NT2/D1 (cell line): Measurements from ENCODE around the gene MAGI2.

Experiments
- DNase-seq: peaks from one replicate; pipeline ENCODE4 v3.0.0-alpha.2; 2011; ENCODE audit warnings: low read depth, low spot score
- H3K27me3 ChIP-seq: 2 replicates; pipeline ENCODE4 v1.6.0; 2011; ENCODE audit warnings: mild to moderate bottlenecking; ENCODE audit not compliant: insufficient read length, insufficient read depth
- H3K36me3 ChIP-seq: 2 replicates; pipeline ENCODE4 v1.6.1; 2011; ENCODE audit warnings: mild to moderate bottlenecking, low read length, mixed read lengths; ENCODE audit not compliant: insufficient read depth, insufficient read length
- H3K4me1 ChIP-seq: 2 replicates; pipeline ENCODE4 v1.5.1; 2011; ENCODE audit not compliant: insufficient read depth, insufficient read length
- H3K4me3 ChIP-seq: 2 replicates; pipeline ENCODE4 v1.5.1; 2011; ENCODE audit warnings: low read depth; ENCODE audit not compliant: insufficient read length
- H3K9ac ChIP-seq: 2 replicates; pipeline ENCODE4 v1.6.0; 2011; ENCODE audit warnings: low read depth; ENCODE audit not compliant: insufficient read length
- H3K9me3 ChIP-seq: 2 replicates; pipeline ENCODE4 v1.5.1; 2011; ENCODE audit warnings: mild to moderate bottlenecking, low read length; ENCODE audit not compliant: insufficient read depth
- SUZ12 ChIP-seq: IDR thresholded peaks from 2 replicates; pipeline ENCODE4 v1.6.1; 2011; ENCODE audit not compliant: insufficient read length, insufficient read depth; ENCODE audit errors: extremely low read depth
- YY1 ChIP-seq: IDR thresholded peaks from 2 replicates; pipeline ENCODE4 v1.6.1; 2011; ENCODE audit not compliant: insufficient read length, insufficient read depth
- ZNF274 ChIP-seq: IDR thresholded peaks from 2 replicates; pipeline ENCODE4 v1.6.1; 2011; ENCODE audit warnings: mild to moderate bottlenecking, low read depth, low read length

The MAGI2 gene

GRCh38 chr7:79221211-79221610 lies 232.3 kb downstream of the MAGI2 start:
- DNase-seq: no peak
- H3K9ac ChIP-seq: no peak overlapping the region

GRCh38 chr7:79217976-79218626 lies 235.4 kb downstream of the MAGI2 start:
- Histone ChIP-seq H3K9me3 (no peaks in the 10 kb centered on the region), H3K27me3 (no peaks in the 10 kb centered on the region), H3K4me3 (no peak overlapping the region), H3K4me1 (no peaks in the 10 kb centered on the region), H3K36me3 (no peaks in the 10 kb centered on the region), H3K9ac (no peak overlapping the region)
- TF ChIP-seq SUZ12 (no peak), YY1 (no peak)
- DNase-seq: no peak

More at GRCh38 chr7:79221211-79221610, 232.3 kb downstream of the MAGI2 start:
- H3K27me3 ChIP-seq: no peaks in the 10 kb centered on the region
- H3K9me3 ChIP-seq: no peaks in the 10 kb centered on the region
- no peak for TF ChIP-seq SUZ12
- no peak for TF ChIP-seq ZNF274
- TF ChIP-seq YY1: no peak
- no peak overlapping the region for H3K4me3 ChIP-seq
- H3K36me3 ChIP-seq: no peaks in the 10 kb centered on the region
- no peaks in the 10 kb centered on the region for H3K4me1 ChIP-seq

GRCh38 chr7:79217468-79217867 lies 236.0 kb downstream of the MAGI2 start:
- TF ChIP-seq YY1 (no peak), ZNF274 (no peak), SUZ12 (no peak)
- no peaks in the 10 kb centered on the region for H3K27me3 ChIP-seq
- no peak overlapping the region for H3K4me3 ChIP-seq
- H3K9ac ChIP-seq: no peak overlapping the region
- no peaks in the 10 kb centered on the region for H3K4me1 ChIP-seq
- H3K9me3 ChIP-seq: no peaks in the 10 kb centered on the region
- H3K36me3 ChIP-seq: no peaks in the 10 kb centered on the region
- no peak for DNase-seq

GRCh38 chr7:79216236-79216635 lies 237.2 kb downstream of the MAGI2 start:
- Histone ChIP-seq H3K4me1 (no peaks in the 10 kb centered on the region), H3K9me3 (no peaks in the 10 kb centered on the region), H3K36me3 (no peaks in the 10 kb centered on the region), H3K4me3 (no peak overlapping the region), H3K27me3 (no peaks in the 10 kb centered on the region), H3K9ac (no peak overlapping the region)
- no peak for DNase-seq
- TF ChIP-seq ZNF274: no peak
- no peak for TF ChIP-seq YY1
- TF ChIP-seq SUZ12: no peak

GRCh38 chr7:79212334-79212733 lies 241.1 kb downstream of the MAGI2 start:
- Histone ChIP-seq H3K9me3 (no peaks in the 10 kb centered on the region), H3K27me3 (no peaks in the 10 kb centered on the region), H3K36me3 (no peaks in the 10 kb centered on the region), H3K9ac (no peak overlapping the region), H3K4me3 (no peak overlapping the region), H3K4me1 (no peaks in the 10 kb centered on the region)
- no peak for TF ChIP-seq YY1
- TF ChIP-seq SUZ12: no peak
- no peak for TF ChIP-seq ZNF274
- no peak for DNase-seq

- no peak for DNase-seq
- H3K4me3 ChIP-seq: no peak overlapping the region
Measured at GRCh38 chr7:79211724-79212123, 241.7 kb downstream of the MAGI2 start.

GRCh38 chr7:79199961-79200360 lies 253.5 kb downstream of the MAGI2 start:
- no peaks in the 10 kb centered on the region for H3K27me3 ChIP-seq
- no peaks in the 10 kb centered on the region for H3K9me3 ChIP-seq
- no peaks in the 10 kb centered on the region for H3K4me1 ChIP-seq
- H3K9ac ChIP-seq: no peak overlapping the region
- no peak overlapping the region for H3K4me3 ChIP-seq
- DNase-seq: no peak
- TF ChIP-seq YY1 (no peak), SUZ12 (no peak), ZNF274 (no peak)
- H3K36me3 ChIP-seq: no peaks in the 10 kb centered on the region

More at GRCh38 chr7:79211724-79212123, 241.7 kb downstream of the MAGI2 start:
- TF ChIP-seq SUZ12 (no peak), YY1 (no peak), ZNF274 (no peak)
- no peaks in the 10 kb centered on the region for H3K4me1 ChIP-seq
- H3K36me3 ChIP-seq: no peaks in the 10 kb centered on the region
- no peaks in the 10 kb centered on the region for H3K27me3 ChIP-seq
- H3K9me3 ChIP-seq: no peaks in the 10 kb centered on the region
- no peak overlapping the region for H3K9ac ChIP-seq

- no peaks in the 10 kb centered on the region for H3K4me1 ChIP-seq
- H3K36me3 ChIP-seq: no peaks in the 10 kb centered on the region
- H3K27me3 ChIP-seq: no peaks in the 10 kb centered on the region
- no peak overlapping the region for H3K4me3 ChIP-seq
- no peak overlapping the region for H3K9ac ChIP-seq
- DNase-seq: no peak
- no peak for TF ChIP-seq YY1
- no peak for TF ChIP-seq SUZ12
- no peak for TF ChIP-seq ZNF274
- no peaks in the 10 kb centered on the region for H3K9me3 ChIP-seq
Measured at GRCh38 chr7:79199266-79199665, 254.2 kb downstream of the MAGI2 start.
